HG02970 (cell line): ENCODE data around the gene ACP6.

Source experiments
- ATAC-seq: cut with Tn5 transposase; IDR thresholded peaks from one replicate; pipeline ENCODE4 v1.9.1; 2021; ENCODE audit warnings: mild to moderate bottlenecking, moderate library complexity, moderate number of reproducible peaks; ENCODE audit not compliant: unreplicated experiment, low FRiP score

ACP6 gene

DNA sequence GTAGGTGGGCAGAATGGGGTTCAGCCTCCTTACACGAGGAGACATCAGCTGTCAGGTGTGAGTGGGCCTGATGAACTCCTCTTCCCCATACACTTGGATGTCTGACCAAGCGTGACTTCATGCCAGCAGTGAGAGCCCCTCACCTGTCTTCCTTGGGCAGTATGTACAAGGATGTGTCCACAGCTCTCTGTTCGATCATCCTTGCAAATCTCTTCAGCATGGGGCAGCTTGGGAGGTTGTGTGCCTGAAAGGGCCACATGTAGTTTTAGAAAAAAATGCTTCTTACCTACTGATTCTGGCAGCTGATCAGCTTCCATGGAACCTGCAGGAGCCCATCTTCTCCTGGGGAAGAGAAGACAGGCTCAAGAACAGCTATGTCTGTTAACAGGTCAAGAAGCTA lies 18.0 kb downstream of the ACP6 start:
- ATAC-seq, result no peak

DNA sequence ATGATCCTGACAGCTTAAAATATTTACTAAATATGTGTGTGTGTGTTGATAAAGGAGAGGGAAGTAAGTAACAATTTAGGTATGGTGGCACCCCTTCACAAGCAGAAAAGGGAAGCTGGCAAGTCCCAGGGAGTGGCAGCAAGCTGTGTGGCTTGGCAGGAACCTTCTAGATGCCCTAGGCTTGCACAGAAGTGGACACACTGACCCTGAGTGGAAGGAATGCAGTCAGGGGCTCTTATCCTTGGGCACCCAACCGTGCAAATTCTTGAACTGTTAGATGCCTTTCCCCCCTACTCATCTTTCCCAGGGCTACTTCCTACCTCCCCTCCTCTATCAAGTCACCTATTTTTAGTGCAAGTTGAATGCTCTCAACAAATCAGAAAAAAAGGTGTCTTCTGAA lies 18.9 kb downstream of the ACP6 start:
- no peak for ATAC-seq

- ATAC-seq, result no peak
Observed at GRCh38 chr1:147648933-147649332, 21.4 kb downstream of the ACP6 start.

DNA sequence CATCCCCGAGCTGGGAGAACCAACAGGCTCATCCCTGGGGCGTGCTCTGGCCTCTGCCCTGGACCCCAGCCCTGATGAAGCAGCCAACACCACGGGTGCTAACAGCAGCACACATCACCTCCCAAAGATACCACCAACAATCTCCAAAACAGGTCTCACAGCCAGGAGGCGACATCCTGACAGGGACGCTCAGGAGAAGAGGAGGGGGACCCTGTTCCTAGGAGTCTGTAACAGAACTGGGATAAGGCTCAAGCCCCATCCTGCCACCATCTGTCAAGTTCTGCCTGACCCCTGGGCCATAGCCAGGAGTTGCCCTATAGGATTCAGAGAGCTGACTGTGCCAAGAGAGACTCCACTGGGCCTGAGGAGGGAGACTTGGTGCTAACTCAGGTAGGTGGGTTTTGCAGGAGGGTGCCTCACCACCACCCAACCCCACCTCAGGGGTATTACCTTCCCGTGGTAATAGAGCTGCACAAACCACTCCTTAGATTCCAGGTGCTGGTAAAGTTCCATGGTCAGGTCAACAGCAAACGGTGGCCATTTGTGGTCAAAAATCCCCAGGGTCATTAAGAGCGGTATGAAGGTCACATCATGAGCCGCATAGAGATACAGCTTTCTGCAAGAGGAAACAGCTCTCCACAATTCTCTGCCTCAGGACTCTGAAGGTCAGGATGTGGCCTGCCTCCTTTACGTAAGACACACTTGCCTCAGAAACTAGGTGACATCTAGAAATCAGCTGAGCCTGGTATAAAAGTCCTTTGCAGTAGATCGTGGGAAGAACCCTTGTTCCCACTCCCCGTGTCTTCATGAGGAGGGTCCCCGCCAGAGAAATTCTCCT lies 22.3 kb downstream of the ACP6 start:
- no peak for ATAC-seq

GRCh38 chr1:147643974-147644373 lies 26.4 kb downstream of the ACP6 start:
- ATAC-seq, result no peak

- no peak for ATAC-seq
Observed at GRCh38 chr1:147641695-147642592, 28.4 kb downstream of the ACP6 start.

DNA sequence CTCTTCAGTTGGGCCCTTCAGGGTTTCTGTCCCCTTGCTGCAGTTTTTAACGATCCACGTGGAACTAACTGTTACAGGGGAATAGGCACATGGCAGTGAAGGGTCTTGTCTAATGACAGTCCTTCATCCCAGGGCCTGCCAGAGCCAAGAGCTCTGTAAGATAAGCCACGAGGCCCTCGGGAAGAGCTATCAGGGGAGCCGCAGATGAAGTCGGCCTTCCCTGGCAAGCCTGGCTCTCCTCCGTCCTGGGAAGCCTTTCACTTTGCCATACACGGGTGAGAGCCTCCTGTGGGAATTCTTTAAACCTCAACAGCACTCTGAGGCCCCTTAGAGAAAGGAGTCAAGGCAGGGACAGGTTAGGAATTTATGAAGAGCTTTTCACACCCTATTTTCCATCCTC lies 29.0 kb downstream of the ACP6 start:
- no peak for ATAC-seq

DNA sequence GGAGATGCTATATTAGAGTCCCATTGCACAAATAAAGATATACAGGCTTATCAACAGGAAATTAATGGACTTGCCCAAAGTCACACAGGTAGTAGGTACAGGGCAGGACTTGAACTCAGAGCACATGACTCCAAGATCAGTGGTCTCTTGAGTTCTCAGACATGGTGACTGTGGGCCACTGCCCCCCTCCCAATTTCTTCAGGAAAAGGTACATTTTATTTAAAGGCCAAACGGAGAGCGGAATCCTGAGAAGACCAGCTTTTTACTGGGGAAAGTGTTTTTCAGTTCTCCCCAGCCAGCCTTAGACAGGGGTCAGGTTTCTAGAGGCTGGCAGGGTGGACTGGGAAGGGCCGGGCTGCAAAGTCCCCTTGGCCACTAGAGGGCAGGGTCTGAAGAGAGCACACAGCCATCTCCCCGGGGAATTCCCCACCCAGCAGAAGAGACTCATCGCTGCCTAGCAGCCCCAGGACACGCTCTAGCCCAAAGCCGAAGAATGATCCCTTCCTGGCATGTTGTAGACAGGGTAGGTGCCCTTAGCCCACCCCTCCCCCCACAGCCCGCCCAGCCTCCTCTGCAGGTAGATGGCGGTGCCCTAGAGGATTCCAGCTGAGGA lies 29.7 kb downstream of the ACP6 start:
- no peak for ATAC-seq

DNA sequence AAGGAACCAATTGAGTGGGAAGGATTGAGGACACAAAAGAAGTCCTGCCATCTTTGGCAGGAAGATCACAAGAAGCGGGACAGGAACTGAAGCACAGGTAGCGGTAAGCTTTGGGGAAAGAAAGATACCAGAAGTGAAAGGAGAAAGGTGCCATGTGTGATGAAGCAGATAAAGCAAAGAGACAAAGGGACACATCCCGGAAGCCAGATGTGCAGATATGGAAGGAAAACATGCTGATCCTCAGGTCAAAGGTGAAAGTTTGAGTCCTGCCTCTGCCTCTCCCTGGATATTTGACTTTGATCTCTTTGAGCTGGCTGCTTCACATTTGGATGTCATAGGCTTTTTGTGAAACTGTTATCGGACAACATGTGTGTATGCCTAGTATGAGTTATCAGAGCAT lies 34.0 kb downstream of the ACP6 start:
- ATAC-seq, result no peak

DNA sequence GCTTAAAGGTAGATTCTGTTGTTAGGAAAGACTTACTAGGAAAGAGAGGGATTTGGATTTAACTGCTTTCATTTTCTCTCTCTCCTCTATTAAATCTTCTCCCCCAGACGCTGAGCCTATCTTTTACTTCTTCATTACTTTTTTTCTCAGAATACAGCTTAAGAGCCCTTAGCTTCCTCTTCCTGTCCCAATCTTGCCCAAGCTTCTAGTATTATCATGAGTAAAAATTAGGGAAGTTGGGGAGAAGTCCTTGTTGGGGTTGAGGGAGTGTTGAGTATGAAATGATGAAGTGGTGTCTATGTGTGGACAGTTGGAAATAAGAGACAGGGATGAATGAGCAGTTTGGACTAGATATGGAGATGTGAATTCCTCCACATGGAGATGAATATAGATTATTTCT lies 35.0 kb downstream of the ACP6 start:
- no peak for ATAC-seq

- ATAC-seq, result no peak
Observed at GRCh38 chr1:147634645-147635044, 35.7 kb downstream of the ACP6 start.

DNA sequence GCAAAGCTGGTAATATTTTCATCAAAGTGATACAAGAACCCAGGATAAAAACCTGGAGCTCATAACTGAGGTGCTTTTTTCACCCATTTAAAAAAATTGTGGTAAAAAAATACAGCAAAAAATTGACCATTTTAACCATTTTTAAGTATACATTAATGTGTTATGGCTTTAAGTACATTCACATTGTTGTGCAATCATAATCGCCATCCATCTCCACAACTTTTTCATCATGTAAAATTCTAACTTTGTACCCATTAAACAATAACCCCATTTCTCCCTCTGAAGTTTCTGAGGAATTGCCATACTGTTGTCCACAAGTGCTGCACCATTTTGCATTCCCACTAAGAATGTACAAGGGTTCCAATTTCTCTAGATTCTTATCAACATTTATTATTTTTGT lies 36.6 kb downstream of the ACP6 start:
- no peak for ATAC-seq

- ATAC-seq, result no peak
Observed at GRCh38 chr1:147631839-147632238, 38.5 kb downstream of the ACP6 start.

DNA sequence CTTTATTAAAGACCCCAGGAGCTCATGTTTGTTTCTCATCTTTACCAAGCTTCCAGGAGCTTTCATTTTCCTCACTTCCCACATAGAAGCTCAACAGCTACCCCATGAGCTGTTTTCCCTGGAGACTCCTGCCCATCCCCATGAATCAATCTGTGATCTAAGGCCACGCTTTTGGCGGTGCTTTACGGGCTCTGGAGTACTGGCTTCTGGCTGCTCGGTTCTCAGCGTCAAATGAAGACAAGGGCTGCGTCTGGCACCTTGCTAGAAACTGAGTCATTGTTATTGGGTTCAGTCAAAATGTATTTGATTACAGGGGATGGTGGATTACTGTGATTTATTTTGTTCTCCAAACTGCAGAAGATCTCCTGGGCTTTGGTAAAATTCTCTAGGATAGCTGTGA lies 39.9 kb downstream of the ACP6 start:
- no peak for ATAC-seq

DNA sequence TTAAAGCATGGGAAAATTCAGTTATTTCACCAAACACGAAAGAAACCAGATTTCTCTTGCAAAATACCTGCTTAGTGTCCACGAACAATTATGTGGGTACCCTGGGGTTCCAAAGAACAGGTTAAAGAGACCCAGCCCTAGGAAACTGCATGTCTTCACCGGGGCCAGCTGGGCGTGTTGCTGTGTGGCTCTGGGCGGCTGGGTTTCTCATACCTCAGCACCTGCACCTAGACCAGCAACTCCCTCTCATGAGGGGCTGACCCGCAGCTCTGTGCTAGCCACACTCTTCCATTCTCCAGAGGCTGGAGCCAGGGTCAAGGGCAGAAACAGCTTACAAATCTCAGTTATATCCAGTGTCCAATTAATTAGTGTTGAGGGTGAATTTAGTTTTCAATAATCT lies 40.3 kb downstream of the ACP6 start:
- ATAC-seq, result no peak

- no peak for ATAC-seq
Observed at GRCh38 chr1:147628441-147628840, 41.9 kb downstream of the ACP6 start.

GRCh38 chr1:147627435-147628110 lies 42.8 kb downstream of the ACP6 start:
- no peak for ATAC-seq

DNA sequence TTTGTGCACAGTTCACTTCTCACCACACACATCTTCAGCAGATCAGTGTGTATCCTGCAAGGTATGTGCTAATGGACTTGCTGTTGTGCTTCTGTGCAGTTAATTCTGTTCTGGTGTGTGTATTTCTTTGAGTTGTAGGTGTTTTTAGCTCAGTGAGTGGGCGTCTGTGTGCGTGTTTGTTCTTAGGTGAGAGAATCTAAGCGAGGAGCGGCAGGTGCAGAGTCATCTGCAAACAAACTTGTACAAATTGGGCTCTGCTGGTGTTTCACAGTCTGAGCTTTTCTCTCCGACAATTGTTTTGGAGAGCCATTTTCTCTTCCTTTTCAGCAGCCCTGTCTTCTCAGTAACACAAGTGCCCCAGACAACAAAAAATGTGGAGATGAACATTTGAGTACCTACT lies 43.6 kb downstream of the ACP6 start:
- ATAC-seq, result no peak

DNA sequence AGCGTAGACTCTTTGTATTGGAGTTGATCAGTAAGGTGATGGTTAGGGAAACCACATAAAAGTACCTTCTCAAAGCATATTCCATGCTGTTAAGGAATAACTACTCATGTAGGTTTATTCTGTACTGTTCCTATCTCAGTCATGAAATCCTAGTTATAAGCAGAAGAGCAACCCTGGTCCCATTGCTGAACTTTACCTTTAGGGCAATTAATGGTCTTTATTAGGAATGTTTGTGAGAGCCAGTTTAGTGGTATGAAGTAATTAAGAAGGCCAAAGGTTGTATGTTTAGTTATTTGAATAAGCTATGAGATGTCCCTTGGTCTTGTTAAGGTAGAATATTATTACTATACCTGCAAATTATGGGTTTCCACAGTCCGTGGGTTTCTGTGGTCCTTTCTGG lies 44.0 kb downstream of the ACP6 start:
- no peak for ATAC-seq

GRCh38 chr1:147625362-147625995 lies 44.8 kb downstream of the ACP6 start:
- ATAC-seq, result no peak
